ENCODE measurements around the gene IRGC. TPM values are rescaled to one million over a fixed set of nuclear protein-coding genes. Genes with fewer than 3 reads are reported as not detected.

IRGC gene
- polyA plus RNA-seq, 1 donor from 2014 or later = 0.51 TPM

GRCh38 chr19:43729919-43730318, 14.0 kb downstream of the IRGC start:
- Histone ChIP-seq H3K9ac (ENCODE audit: low read length) (no peak overlapping the region), H3K27me3 (ENCODE audit: insufficient read depth, low read depth, low read length) (no peaks in the 10 kb centered on the region), H3K79me2 (replicated peaks; ENCODE audit: insufficient read depth, low read length) (no peaks in the 10 kb centered on the region), H3K4me2 (ENCODE audit: low read length) (no peak overlapping the region), H2AFZ (ENCODE audit: low read depth, low read length) (no peak overlapping the region), H4K20me1 (ENCODE audit: insufficient read depth) (no peaks in the 10 kb centered on the region), H3F3A (ENCODE audit: insufficient read depth, low read length, poor library complexity, severe bottlenecking) (no peaks in the 10 kb centered on the region), H3K27ac (ENCODE audit: low read length) (no peak overlapping the region), H3K9me2 (ENCODE audit: insufficient read depth, low read length) (no peaks in the 10 kb centered on the region), H3K36me3 (ENCODE audit: insufficient read depth, low read length) (no peaks in the 10 kb centered on the region), H3K4me3 (ENCODE audit: low read length) (no peak overlapping the region), H3K9me3 (ENCODE audit: low read length) (no peaks in the 10 kb centered on the region)
- no peak for TF ChIP-seq EZH2 (IDR thresholded peaks at IDR 0.05; ENCODE audit: borderline replicate concordance, insufficient read depth, low read length, poor library complexity, severe bottlenecking)
- no peak for TF ChIP-seq SMC3 (conservative IDR thresholded peaks at IDR 0.05; ENCODE audit: poor library complexity)
- TF ChIP-seq REST (IDR thresholded peaks at IDR 0.05; ENCODE audit: borderline replicate concordance) = no peak
- no peak for TF ChIP-seq POLR2AphosphoS5 (IDR thresholded peaks at IDR 0.05)
- no peak for TF ChIP-seq CTCF (IDR thresholded peaks at IDR 0.05; ENCODE audit: poor library complexity, severe bottlenecking)
- no peak for TF ChIP-seq MXI1 (conservative IDR thresholded peaks at IDR 0.05; ENCODE audit: poor library complexity, severe bottlenecking)
- no peak for TF ChIP-seq RAD21 (conservative IDR thresholded peaks at IDR 0.05)
- no peak for TF ChIP-seq TAF1 (IDR thresholded peaks at IDR 0.05; ENCODE audit: low read depth)
- no peak for TF ChIP-seq EP300 (conservative IDR thresholded peaks at IDR 0.05; ENCODE audit: poor library complexity, severe bottlenecking)

- Histone ChIP-seq H3K4me2 (ENCODE audit: low read length) (no peak overlapping the region), H3K9me2 (ENCODE audit: insufficient read depth, low read length) (no peaks in the 10 kb centered on the region), H3K36me3 (ENCODE audit: insufficient read depth, low read length) (peaks cover 3% of the 10 kb centered on the region), H3F3A (ENCODE audit: insufficient read depth, low read length, poor library complexity, severe bottlenecking) (no peaks in the 10 kb centered on the region), H3K27me3 (ENCODE audit: insufficient read depth, low read depth, low read length) (no peaks in the 10 kb centered on the region), H3K4me3 (ENCODE audit: low read length) (no peak overlapping the region), H2AFZ (ENCODE audit: low read depth, low read length) (no peak overlapping the region), H3K79me2 (replicated peaks; ENCODE audit: insufficient read depth, low read length) (no peaks in the 10 kb centered on the region), H3K27ac (ENCODE audit: low read length) (no peak overlapping the region), H4K20me1 (ENCODE audit: insufficient read depth) (no peaks in the 10 kb centered on the region), H3K9ac (ENCODE audit: low read length) (no peak overlapping the region), H3K9me3 (ENCODE audit: low read length) (no peaks in the 10 kb centered on the region)
- TF ChIP-seq SMC3 (conservative IDR thresholded peaks at IDR 0.05; ENCODE audit: poor library complexity) (no peak), MXI1 (conservative IDR thresholded peaks at IDR 0.05; ENCODE audit: poor library complexity, severe bottlenecking) (no peak), RAD21 (conservative IDR thresholded peaks at IDR 0.05) (no peak), TAF1 (IDR thresholded peaks at IDR 0.05; ENCODE audit: low read depth) (no peak), REST (IDR thresholded peaks at IDR 0.05; ENCODE audit: borderline replicate concordance) (no peak), EZH2 (IDR thresholded peaks at IDR 0.05; ENCODE audit: borderline replicate concordance, insufficient read depth, low read length, poor library complexity, severe bottlenecking) (no peak)
These were observed 15.5 kb downstream of the IRGC start for GRCh38 chr19:43731346-43731745.
